Cardiac fibroblast (primary cell): ENCODE data around the gene LENG8.

ENCODE experiments used
- DNase-seq, 2 donors: peaks; one replicate each; pipeline versions ENCODE4 v3.0.0 to v3.0.0-alpha.2; 2010; ENCODE audit warnings: low read depth in 2 of 2
- H3K4me3 ChIP-seq, 2 donors: replicated peaks in 1 of 2; 1 replicate in 1 of 2; 2 replicates in 1 of 2; pipeline ENCODE4 v1.5.1; 2011; ENCODE audit warnings: low read depth in 2 of 2, low read length in 2 of 2, mild to moderate bottlenecking in 2 of 2, moderate library complexity in 1 of 2
- TF ChIP-seq, protein P1 (sequence below): IDR thresholded peaks from one replicate; pipeline ENCODE4 v1.5.1; 2011; ENCODE audit warnings: low read depth, mild to moderate bottlenecking, low read length, inconsistent platforms

The LENG8 gene

GRCh38 chr19:54433697-54434096 is 15.3 kb upstream of the LENG8 start:
- TF ChIP-seq, protein P1, sequence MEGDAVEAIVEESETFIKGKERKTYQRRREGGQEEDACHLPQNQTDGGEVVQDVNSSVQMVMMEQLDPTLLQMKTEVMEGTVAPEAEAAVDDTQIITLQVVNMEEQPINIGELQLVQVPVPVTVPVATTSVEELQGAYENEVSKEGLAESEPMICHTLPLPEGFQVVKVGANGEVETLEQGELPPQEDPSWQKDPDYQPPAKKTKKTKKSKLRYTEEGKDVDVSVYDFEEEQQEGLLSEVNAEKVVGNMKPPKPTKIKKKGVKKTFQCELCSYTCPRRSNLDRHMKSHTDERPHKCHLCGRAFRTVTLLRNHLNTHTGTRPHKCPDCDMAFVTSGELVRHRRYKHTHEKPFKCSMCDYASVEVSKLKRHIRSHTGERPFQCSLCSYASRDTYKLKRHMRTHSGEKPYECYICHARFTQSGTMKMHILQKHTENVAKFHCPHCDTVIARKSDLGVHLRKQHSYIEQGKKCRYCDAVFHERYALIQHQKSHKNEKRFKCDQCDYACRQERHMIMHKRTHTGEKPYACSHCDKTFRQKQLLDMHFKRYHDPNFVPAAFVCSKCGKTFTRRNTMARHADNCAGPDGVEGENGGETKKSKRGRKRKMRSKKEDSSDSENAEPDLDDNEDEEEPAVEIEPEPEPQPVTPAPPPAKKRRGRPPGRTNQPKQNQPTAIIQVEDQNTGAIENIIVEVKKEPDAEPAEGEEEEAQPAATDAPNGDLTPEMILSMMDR = no peak
- no peak for DNase-seq
- H3K4me3 ChIP-seq = no peak overlapping the region

- TF ChIP-seq, protein P1 = no peak
- no peak for DNase-seq
- H3K4me3 ChIP-seq = no peak overlapping the region
Measured at GRCh38 chr19:54434112-54434872, 14.7 kb upstream of the LENG8 start.

- DNase-seq = no peak
Measured at GRCh38 chr19:54434873-54435214, 14.2 kb upstream of the LENG8 start.

GRCh38 chr19:54435551-54436016 is 13.4 kb upstream of the LENG8 start:
- no peak overlapping the region for H3K4me3 ChIP-seq
- DNase-seq = no peak
- TF ChIP-seq, protein P1 = no peak

More at GRCh38 chr19:54434873-54435214, 14.2 kb upstream of the LENG8 start:
- TF ChIP-seq, protein P1 = no peak
- no peak overlapping the region for H3K4me3 ChIP-seq

DNA sequence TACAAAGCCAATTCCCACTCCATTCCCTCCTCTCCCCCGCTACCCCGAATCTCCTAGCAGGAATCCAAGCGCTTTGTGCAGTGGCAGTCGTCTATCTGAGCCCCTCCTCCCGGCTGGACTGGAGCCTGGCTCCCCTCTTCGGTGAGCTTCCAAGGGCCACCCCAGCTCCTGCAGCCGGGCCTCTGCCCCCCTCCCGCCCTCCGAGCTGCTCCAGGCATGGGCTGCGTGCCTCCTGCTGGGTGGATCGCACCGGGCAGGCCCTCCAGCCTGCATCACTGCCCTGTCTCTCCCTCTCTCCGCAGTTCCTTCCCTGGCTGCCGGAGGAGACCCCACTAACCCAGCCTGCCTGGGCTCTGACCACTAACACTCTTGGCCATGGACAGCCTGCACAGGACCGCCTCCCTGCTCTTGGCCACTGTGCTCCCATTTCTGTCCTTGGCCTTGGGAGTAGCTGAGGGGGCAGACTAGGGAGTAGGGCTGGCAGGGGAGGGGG is 12.9 kb upstream of the LENG8 start:
- no peak overlapping the region for H3K4me3 ChIP-seq
- DNase-seq = no peak
- TF ChIP-seq, protein P1 = no peak

GRCh38 chr19:54436628-54437252 is 12.3 kb upstream of the LENG8 start:
- TF ChIP-seq, protein P1 = no peak
- H3K4me3 ChIP-seq = no peak overlapping the region
- DNase-seq = no peak
